Sigmoid colon (tissue), 7 donors: Measurements from ENCODE around the gene LPCAT4. TPM values are rescaled to one million over a fixed set of nuclear protein-coding genes. Genes with fewer than 3 reads are reported as not detected.

ENCODE experiments used
- DNase-seq: peaks from one replicate; pipeline ENCODE4 v3.0.0-alpha.2; 2019
- H3K27ac ChIP-seq, 4 donors: fragments of 200-600 bp; sonication (generic); one replicate each; pipeline ENCODE4 v1.5.1; 2016 to 2019; ENCODE audit warnings: mild to moderate bottlenecking in 1 of 4
- H3K27me3 ChIP-seq, 3 donors: fragments of 200-600 bp; sonication (generic); one replicate each; pipeline ENCODE4 v1.5.1; 2019; ENCODE audit warnings: mild to moderate bottlenecking in 1 of 3
- H3K36me3 ChIP-seq, 4 donors: fragments of 200-600 bp; sonication (generic); one replicate each; pipeline ENCODE4 v1.5.1; 2016 to 2019
- H3K4me1 ChIP-seq, 4 donors: fragments of 200-600 bp; sonication (generic); one replicate each; pipeline ENCODE4 v1.5.1; 2017 to 2019
- H3K4me3 ChIP-seq, 4 donors: fragments of 200-600 bp; sonication (generic); one replicate each; pipeline ENCODE4 v1.5.1; 2017 to 2019; ENCODE audit warnings: mild to moderate bottlenecking in 2 of 4, moderate library complexity in 1 of 4
- H3K9me3 ChIP-seq, 4 donors: fragments of 200-600 bp in 3 of 4; sonication (generic) in 3 of 4; one replicate each; pipeline versions ENCODE4 v1.5.1 to v1.6.1; 2013 to 2019
- EP300 ChIP-seq, 4 donors: sonication (generic); formaldehyde crosslinking; IDR thresholded peaks; one replicate each; pipeline ENCODE4 v1.6.1; 2017; ENCODE audit warnings: antibody characterized with exemption in 4 of 4
- POLR2A ChIP-seq, 2 donors: fragments of 450-650 bp; IDR thresholded peaks; one replicate each; pipeline ENCODE4 v1.6.1; 2016; ENCODE audit warnings: antibody characterized with exemption in 2 of 2, mild to moderate bottlenecking in 2 of 2, moderate library complexity in 2 of 2
- POLR2AphosphoS5 ChIP-seq, 4 donors: sonication (generic); formaldehyde crosslinking; IDR thresholded peaks; one replicate each; pipeline ENCODE4 v1.6.1; 2017; ENCODE audit warnings: antibody characterized with exemption in 4 of 4
- WGBS, 2 donors: extraction: QIAGEN DNeasy Blood & Tissue Kit; methylation state at CpG; one replicate each; pipeline ENCODE4 v1.1.7; 2013; 5-methylcytosine and 5-hydroxymethylcytosine counted together
- intact Hi-C: fragments of 100-400 bp; cut with DNase I; formaldehyde crosslinking; loops from one replicate; pipeline ENCODE4 v1.15.1; 2023
- polyA plus RNA-seq, 3 donors: library from polyadenylated mRNA; stranded (reverse); fragments of 200-250 nt; gene quantifications; one replicate each; pipeline ENCODE4 v1.2.3, GENCODE V29; 2013
- total RNA-seq, 4 donors: library from RNA; depleted of rRNA; stranded (reverse); fragments of >200 nt; gene quantifications; one replicate each; pipeline ENCODE4 v1.1.0, GENCODE V29; 2016
- TF ChIP-seq, protein P1 (sequence below), 4 experiments: fragments of 450-650 bp in 3 of 4; fragments of 200-600 bp in 1 of 4; IDR thresholded peaks; one replicate each; pipeline ENCODE4 v1.5.1; 2016 to 2019; ENCODE audit warnings: antibody characterized with exemption in 4 of 4, mild to moderate bottlenecking in 3 of 4, moderate library complexity in 2 of 4
- donor health status: healthy with polysubstance abuse.
- donor health status: Bipolar disorder and iron deficiency.
- donor health status: healthy.

LPCAT4 gene
- total and polyA plus RNA-seq, 7 donors, result 9.6 to 122 (median 24.5) TPM

DNA sequence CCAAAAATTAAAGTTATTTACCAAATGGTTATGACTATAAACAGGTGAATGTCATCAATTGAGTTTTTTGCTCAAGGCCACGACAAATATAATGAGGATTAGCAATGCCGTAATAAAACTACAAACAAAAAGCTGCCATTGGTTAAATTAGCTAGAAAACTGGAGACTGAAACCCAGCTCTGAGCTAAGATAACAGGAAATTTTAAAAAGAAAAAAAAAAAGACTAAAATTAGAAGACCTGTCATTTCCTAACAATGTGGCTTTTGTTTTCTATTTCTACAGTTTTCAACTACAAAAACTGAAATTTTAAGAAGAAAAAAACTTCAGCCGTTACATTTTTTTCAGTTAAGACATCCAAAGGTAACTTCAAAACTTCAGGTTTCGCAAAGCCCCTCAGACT, 39.1 kb downstream of the LPCAT4 start:
- WGBS, 2 donors, result 47 to 92% methylated on average over 4 of the region's 4 CpGs
- intact Hi-C loops, result no loop called here
- Histone ChIP-seq H3K27ac (no peak overlapping the region), H3K4me1 (no peaks in the 10 kb centered on the region), H3K27me3 (no peaks in the 10 kb centered on the region), H3K4me3 (no peak overlapping the region), H3K36me3 (peaks cover 0 to 6% (median 0%) of the 10 kb centered on the region in 4 donors), H3K9me3 (no peaks in the 10 kb centered on the region)
- no peak for DNase-seq
- TF ChIP-seq, protein P1, sequence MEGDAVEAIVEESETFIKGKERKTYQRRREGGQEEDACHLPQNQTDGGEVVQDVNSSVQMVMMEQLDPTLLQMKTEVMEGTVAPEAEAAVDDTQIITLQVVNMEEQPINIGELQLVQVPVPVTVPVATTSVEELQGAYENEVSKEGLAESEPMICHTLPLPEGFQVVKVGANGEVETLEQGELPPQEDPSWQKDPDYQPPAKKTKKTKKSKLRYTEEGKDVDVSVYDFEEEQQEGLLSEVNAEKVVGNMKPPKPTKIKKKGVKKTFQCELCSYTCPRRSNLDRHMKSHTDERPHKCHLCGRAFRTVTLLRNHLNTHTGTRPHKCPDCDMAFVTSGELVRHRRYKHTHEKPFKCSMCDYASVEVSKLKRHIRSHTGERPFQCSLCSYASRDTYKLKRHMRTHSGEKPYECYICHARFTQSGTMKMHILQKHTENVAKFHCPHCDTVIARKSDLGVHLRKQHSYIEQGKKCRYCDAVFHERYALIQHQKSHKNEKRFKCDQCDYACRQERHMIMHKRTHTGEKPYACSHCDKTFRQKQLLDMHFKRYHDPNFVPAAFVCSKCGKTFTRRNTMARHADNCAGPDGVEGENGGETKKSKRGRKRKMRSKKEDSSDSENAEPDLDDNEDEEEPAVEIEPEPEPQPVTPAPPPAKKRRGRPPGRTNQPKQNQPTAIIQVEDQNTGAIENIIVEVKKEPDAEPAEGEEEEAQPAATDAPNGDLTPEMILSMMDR (IDR thresholded peaks at IDR 0.05), result no peak
- TF ChIP-seq POLR2A (IDR thresholded peaks at IDR 0.05) (no peak), EP300 (IDR thresholded peaks at IDR 0.05) (no peak), POLR2AphosphoS5 (IDR thresholded peaks at IDR 0.05) (no peak)

DNA sequence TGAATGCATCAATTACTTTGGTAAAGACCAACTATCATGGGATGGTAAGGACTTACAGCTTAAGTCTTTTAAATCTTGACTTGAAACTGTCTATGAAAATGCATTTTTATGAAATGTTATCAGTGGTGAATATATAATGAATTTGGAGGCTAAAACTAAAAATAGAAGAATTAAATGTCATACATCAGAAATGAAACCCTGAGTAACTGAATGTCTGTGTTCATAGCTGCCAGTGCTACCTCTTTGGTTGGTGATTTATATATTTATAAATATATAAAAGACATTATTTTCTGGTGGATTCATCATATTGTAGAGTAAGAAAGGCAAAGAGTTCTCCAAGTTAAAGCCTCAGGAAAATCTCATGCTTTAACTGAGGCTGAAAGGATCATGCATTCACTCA, 41.6 kb downstream of the LPCAT4 start:
- TF ChIP-seq POLR2A (IDR thresholded peaks at IDR 0.05) (no peak), POLR2AphosphoS5 (IDR thresholded peaks at IDR 0.05) (no peak), EP300 (IDR thresholded peaks at IDR 0.05) (no peak)
- TF ChIP-seq, protein P1 (IDR thresholded peaks at IDR 0.05), result no peak

DNA sequence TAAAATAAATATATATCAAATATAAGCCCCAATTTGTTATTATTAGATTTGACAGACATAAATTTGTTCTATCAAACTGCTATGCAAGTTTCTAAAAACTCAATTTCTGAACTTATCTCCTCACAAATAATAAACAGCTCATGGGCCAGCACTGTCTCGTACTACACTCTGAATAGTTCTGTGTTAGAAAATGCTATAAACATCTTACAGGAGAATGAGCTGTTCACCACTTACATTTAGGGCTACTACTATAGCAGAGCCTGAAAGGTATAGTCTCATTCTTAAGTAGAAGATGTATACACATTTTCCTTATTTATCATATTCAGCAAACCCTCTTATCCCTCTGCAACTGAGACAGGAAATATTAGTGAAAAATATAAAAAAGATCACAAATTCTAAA, 42.1 kb downstream of the LPCAT4 start:
- Histone ChIP-seq H3K4me1 (no peaks in the 10 kb centered on the region), H3K27me3 (no peaks in the 10 kb centered on the region), H3K36me3 (no peaks in the 10 kb centered on the region), H3K27ac (no peak overlapping the region), H3K4me3 (no peak overlapping the region), H3K9me3 (no peaks in the 10 kb centered on the region)
- intact Hi-C loops, result no loop called here
- WGBS, 2 donors, result 92 to 95% methylated on average over 1 of the region's 1 CpG
- TF ChIP-seq, protein P1 (IDR thresholded peaks at IDR 0.05), result no peak
- TF ChIP-seq EP300 (IDR thresholded peaks at IDR 0.05) (no peak), POLR2A (IDR thresholded peaks at IDR 0.05) (no peak), POLR2AphosphoS5 (IDR thresholded peaks at IDR 0.05) (no peak)
- no peak for DNase-seq

More for the DNA sequence above, 41.6 kb downstream of the LPCAT4 start:
- no peaks in the 10 kb centered on the region for H3K36me3 ChIP-seq
- H3K27ac ChIP-seq, result no peak overlapping the region
- H3K4me3 ChIP-seq, result no peak overlapping the region
- no peaks in the 10 kb centered on the region for H3K27me3 ChIP-seq
- DNase-seq, result no peak
- H3K9me3 ChIP-seq, result no peaks in the 10 kb centered on the region
- H3K4me1 ChIP-seq, result no peaks in the 10 kb centered on the region
- intact Hi-C loops, result no loop called here

DNA sequence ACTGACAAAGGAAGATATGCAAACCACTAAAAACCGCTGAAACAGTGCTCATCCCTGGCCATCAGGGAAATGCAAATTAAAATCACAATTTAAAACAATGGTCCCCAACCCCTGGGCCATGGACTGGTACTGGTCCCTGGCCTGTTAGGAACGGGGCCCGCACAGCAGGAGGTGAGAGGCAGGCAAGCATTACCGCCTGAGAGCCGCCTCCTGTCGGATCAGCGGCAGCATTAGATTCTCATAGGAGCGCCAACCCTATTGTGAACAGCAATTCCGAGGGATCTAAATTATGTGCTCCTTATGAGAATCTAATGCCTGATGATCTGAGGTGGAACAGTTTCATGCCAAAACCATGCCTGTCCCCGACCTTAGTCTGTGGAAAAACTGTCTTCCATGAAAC, 43.8 kb downstream of the LPCAT4 start:
- no peak for DNase-seq
- TF ChIP-seq EP300 (IDR thresholded peaks at IDR 0.05), result no peak
- TF ChIP-seq, protein P1 (IDR thresholded peaks at IDR 0.05), result no peak
- TF ChIP-seq POLR2AphosphoS5 (IDR thresholded peaks at IDR 0.05), result no peak
- TF ChIP-seq POLR2A (IDR thresholded peaks at IDR 0.05), result no peak
- no peak overlapping the region for H3K27ac ChIP-seq
- no peaks in the 10 kb centered on the region for H3K36me3 ChIP-seq
- H3K4me3 ChIP-seq, result no peak overlapping the region
- peaks cover 0 to 7% (median 2%) of the 10 kb centered on the region in 4 donors for H3K4me1 ChIP-seq
- no peaks in the 10 kb centered on the region for H3K27me3 ChIP-seq
- WGBS, 2 donors, result 96 to 98% methylated on average over 10 of the region's 10 CpGs
- intact Hi-C loops, result no loop called here
- H3K9me3 ChIP-seq, result no peaks in the 10 kb centered on the region
